ENCODE measurements around the gene GIT1.

DNA sequence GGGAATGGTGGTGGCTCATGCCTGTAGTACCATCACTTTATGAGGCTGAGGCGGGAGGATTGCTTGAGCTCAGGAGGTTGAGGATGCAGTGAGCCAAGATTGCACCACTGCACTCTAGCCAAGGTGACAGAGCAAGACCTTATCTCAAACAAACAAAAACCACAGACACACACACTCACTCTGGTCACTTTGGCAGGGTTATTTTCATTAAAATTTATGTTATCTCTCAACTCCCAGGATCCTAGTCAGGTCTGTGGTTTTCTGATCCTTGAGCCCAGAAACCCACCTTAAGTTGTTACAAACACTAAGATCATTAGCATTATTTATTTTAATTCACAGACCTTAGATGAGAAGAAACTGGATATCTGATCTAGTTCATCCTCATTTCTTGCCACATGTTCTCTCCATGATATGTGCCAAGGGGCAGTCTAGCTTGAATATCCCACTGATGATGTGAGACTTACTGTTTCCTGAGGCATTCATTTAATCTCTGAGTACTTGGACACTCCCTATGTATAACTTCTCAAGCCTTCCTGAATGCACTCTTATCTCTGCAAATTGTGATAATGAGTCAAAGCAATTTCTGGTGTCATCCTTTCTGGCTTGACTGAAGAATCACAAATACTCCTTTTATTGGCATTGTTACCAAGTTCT, 32.2 kb downstream of the GIT1 start:
- TF ChIP-seq, protein P1, sequence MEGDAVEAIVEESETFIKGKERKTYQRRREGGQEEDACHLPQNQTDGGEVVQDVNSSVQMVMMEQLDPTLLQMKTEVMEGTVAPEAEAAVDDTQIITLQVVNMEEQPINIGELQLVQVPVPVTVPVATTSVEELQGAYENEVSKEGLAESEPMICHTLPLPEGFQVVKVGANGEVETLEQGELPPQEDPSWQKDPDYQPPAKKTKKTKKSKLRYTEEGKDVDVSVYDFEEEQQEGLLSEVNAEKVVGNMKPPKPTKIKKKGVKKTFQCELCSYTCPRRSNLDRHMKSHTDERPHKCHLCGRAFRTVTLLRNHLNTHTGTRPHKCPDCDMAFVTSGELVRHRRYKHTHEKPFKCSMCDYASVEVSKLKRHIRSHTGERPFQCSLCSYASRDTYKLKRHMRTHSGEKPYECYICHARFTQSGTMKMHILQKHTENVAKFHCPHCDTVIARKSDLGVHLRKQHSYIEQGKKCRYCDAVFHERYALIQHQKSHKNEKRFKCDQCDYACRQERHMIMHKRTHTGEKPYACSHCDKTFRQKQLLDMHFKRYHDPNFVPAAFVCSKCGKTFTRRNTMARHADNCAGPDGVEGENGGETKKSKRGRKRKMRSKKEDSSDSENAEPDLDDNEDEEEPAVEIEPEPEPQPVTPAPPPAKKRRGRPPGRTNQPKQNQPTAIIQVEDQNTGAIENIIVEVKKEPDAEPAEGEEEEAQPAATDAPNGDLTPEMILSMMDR (IDR thresholded peaks at IDR 0.05), result no peak
- no peak for TF ChIP-seq POLR2A (IDR thresholded peaks at IDR 0.05)

Data from ovary (tissue), 3 donors.